Tibial nerve (tissue), 4 donors: ENCODE results near the gene PIK3C3. TPM values are rescaled to one million over a fixed set of nuclear protein-coding genes. Genes with fewer than 3 reads are reported as not detected.

Experiments
- DNase-seq, 2 donors: peaks; one replicate each; pipeline ENCODE4 v3.0.0-alpha.2; 2019; ENCODE audit warnings: low spot score in 2 of 2
- H3K27ac ChIP-seq, 4 donors: fragments of 200-600 bp; sonication (generic) in 3 of 4; one replicate each; pipeline ENCODE4 v1.5.1; 2017 to 2019; ENCODE audit warnings: mild to moderate bottlenecking in 1 of 4
- H3K27me3 ChIP-seq, 2 donors: fragments of 200-600 bp; sonication (generic) in 1 of 2; one replicate each; pipeline versions ENCODE4 v1.5.1 to v1.6.0; 2017 to 2019
- H3K36me3 ChIP-seq, 3 donors: fragments of 200-600 bp; sonication (generic); one replicate each; pipeline ENCODE4 v1.5.1; 2018 to 2019
- H3K4me1 ChIP-seq, 4 donors: fragments of 200-600 bp; sonication (generic) in 3 of 4; one replicate each; pipeline ENCODE4 v1.5.1; 2017 to 2019
- H3K4me3 ChIP-seq, 4 donors: fragments of 200-600 bp; sonication (generic) in 3 of 4; one replicate each; pipeline ENCODE4 v1.5.1; 2017 to 2019; ENCODE audit warnings: mild to moderate bottlenecking in 1 of 4, moderate library complexity in 1 of 4
- H3K9me3 ChIP-seq, 4 donors: fragments of 200-600 bp; sonication (generic) in 3 of 4; one replicate each; pipeline ENCODE4 v1.5.1; 2017 to 2019
- CTCF ChIP-seq, 5 experiments: fragments of 200-600 bp in 3 of 5; fragments of 450-650 bp in 2 of 5; sonication (generic) in 3 of 5; IDR thresholded peaks; one replicate each; pipeline ENCODE4 v1.5.1; 2016 to 2019; ENCODE audit warnings: antibody characterized with exemption in 5 of 5, mild to moderate bottlenecking in 3 of 5, moderate library complexity in 2 of 5
- EP300 ChIP-seq, 2 donors: sonication (generic); formaldehyde crosslinking; IDR thresholded peaks; one replicate each; pipeline ENCODE4 v1.6.1; 2017; ENCODE audit warnings: antibody characterized with exemption in 2 of 2, mild to moderate bottlenecking in 1 of 2
- POLR2A ChIP-seq, 2 donors: fragments of 450-650 bp; IDR thresholded peaks; one replicate each; pipeline ENCODE4 v1.6.1; 2017; ENCODE audit warnings: antibody characterized with exemption in 2 of 2, mild to moderate bottlenecking in 2 of 2, moderate library complexity in 2 of 2
- WGBS, 2 donors: methylation state at CpG; one replicate each; pipeline ENCODE4 v1.1.5; 2018; 5-methylcytosine and 5-hydroxymethylcytosine counted together
- total RNA-seq, 4 donors: library from RNA; depleted of rRNA; stranded (reverse); fragments of >200 nt; gene quantifications; one replicate each; pipeline ENCODE4 v1.1.0, GENCODE V29; 2016

PIK3C3 gene
- total RNA-seq, 4 donors from 2014 or later = 46.7 to 87.7 (median 52.5) TPM

GRCh38 chr18:42072407-42072806 lies 117.4 kb downstream of the PIK3C3 start:
- Histone ChIP-seq H3K27ac (no peak overlapping the region), H3K4me1 (no peaks in the 10 kb centered on the region), H3K9me3 (no peaks in the 10 kb centered on the region), H3K36me3 (peaks cover 0 to 74% (median 0%) of the 10 kb centered on the region in 3 donors), H3K27me3 (no peaks in the 10 kb centered on the region), H3K4me3 (no peak overlapping the region)
- TF ChIP-seq POLR2A (IDR thresholded peaks at IDR 0.05) (no peak), CTCF (IDR thresholded peaks at IDR 0.05) (no peak), EP300 (IDR thresholded peaks at IDR 0.05) (no peak)
- DNase-seq = no peak
- 84 to 86% methylated on average over 4 of the region's 4 CpGs for whole genome bisulfite sequencing, 2 donors

GRCh38 chr18:42074704-42075103 lies 119.7 kb downstream of the PIK3C3 start:
- Histone ChIP-seq H3K4me1 (no peaks in the 10 kb centered on the region), H3K27ac (no peak overlapping the region), H3K36me3 (peaks cover 0 to 72% (median 0%) of the 10 kb centered on the region in 3 donors), H3K27me3 (no peaks in the 10 kb centered on the region), H3K9me3 (no peaks in the 10 kb centered on the region), H3K4me3 (no peak overlapping the region)
- WGBS, 2 donors = 83 to 86% methylated on average over 3 of the region's 3 CpGs
- TF ChIP-seq POLR2A (IDR thresholded peaks at IDR 0.05) (no peak), CTCF (IDR thresholded peaks at IDR 0.05) (no peak), EP300 (IDR thresholded peaks at IDR 0.05) (no peak)
- DNase-seq = no peak

- Histone ChIP-seq H3K4me1 (no peaks in the 10 kb centered on the region), H3K27me3 (no peaks in the 10 kb centered on the region), H3K36me3 (peaks cover 0 to 59% (median 0%) of the 10 kb centered on the region in 3 donors), H3K4me3 (no peak overlapping the region), H3K27ac (no peak overlapping the region), H3K9me3 (no peaks in the 10 kb centered on the region)
- 72 to 81% methylated on average over 2 of the region's 2 CpGs for WGBS, 2 donors
- DNase-seq = no peak
- TF ChIP-seq POLR2A (IDR thresholded peaks at IDR 0.05) (no peak), CTCF (IDR thresholded peaks at IDR 0.05) (no peak), EP300 (IDR thresholded peaks at IDR 0.05) (no peak)
Measured at GRCh38 chr18:42078711-42079110, 123.7 kb downstream of the PIK3C3 start.

GRCh38 chr18:42080340-42080739 lies 125.3 kb downstream of the PIK3C3 start:
- Histone ChIP-seq H3K27ac (no peak overlapping the region), H3K27me3 (no peaks in the 10 kb centered on the region), H3K4me3 (no peak overlapping the region), H3K9me3 (no peaks in the 10 kb centered on the region), H3K36me3 (peaks cover 0 to 71% (median 0%) of the 10 kb centered on the region in 3 donors), H3K4me1 (no peaks in the 10 kb centered on the region)
- TF ChIP-seq POLR2A (IDR thresholded peaks at IDR 0.05) (no peak), EP300 (IDR thresholded peaks at IDR 0.05) (no peak), CTCF (IDR thresholded peaks at IDR 0.05) (no peak)
- 34 to 40% methylated on average over 3 of the region's 3 CpGs for WGBS, 2 donors
- DNase-seq = no peak

- 88% methylated on average over 4 of the region's 4 CpGs for WGBS, 2 donors
Measured at GRCh38 chr18:42082415-42083234, 127.6 kb downstream of the PIK3C3 start.

More at GRCh38 chr18:42082415-42083234, 127.6 kb downstream of the PIK3C3 start:
- Histone ChIP-seq H3K9me3 (no peaks in the 10 kb centered on the region), H3K36me3 (peaks cover 0 to 67% (median 0%) of the 10 kb centered on the region in 3 donors), H3K27me3 (no peaks in the 10 kb centered on the region), H3K4me3 (no peak overlapping the region), H3K4me1 (no peaks in the 10 kb centered on the region), H3K27ac (no peak overlapping the region)
- TF ChIP-seq EP300 (IDR thresholded peaks at IDR 0.05) = no peak
- no peak for TF ChIP-seq POLR2A (IDR thresholded peaks at IDR 0.05)
- no peak for TF ChIP-seq CTCF (IDR thresholded peaks at IDR 0.05)
- no peak for DNase-seq
